GM21723 (cell line): ENCODE data around the gene SHROOM2.
A peak's percentile ranks its signal among the peaks of the same experiment; 100 is the strongest.

ENCODE experiments used
- ATAC-seq: cut with Tn5 transposase; IDR thresholded peaks from one replicate; pipeline ENCODE4 v1.9.1; 2021; ENCODE audit warnings: mild to moderate bottlenecking, moderate library complexity; ENCODE audit not compliant: unreplicated experiment

SHROOM2 gene

GRCh38 chrX:9937761-9938160, 151.5 kb downstream of the SHROOM2 start:
- ATAC-seq: no peak

GRCh38 chrX:9938516-9938915, 152.3 kb downstream of the SHROOM2 start:
- ATAC-seq: no peak

- ATAC-seq: no peak
Observed at GRCh38 chrX:9940421-9940820, 154.2 kb downstream of the SHROOM2 start.

- ATAC-seq: peak; percentile 95
Observed at GRCh38 chrX:9942086-9942485, 155.9 kb downstream of the SHROOM2 start.

GRCh38 chrX:9943420-9943819, 157.2 kb downstream of the SHROOM2 start:
- ATAC-seq: no peak

GRCh38 chrX:9947131-9947794, 161.0 kb downstream of the SHROOM2 start:
- no peak for ATAC-seq

GRCh38 chrX:9948406-9948805, 162.2 kb downstream of the SHROOM2 start:
- ATAC-seq: no peak

- ATAC-seq: no peak
Observed at GRCh38 chrX:9952300-9952699, 166.1 kb downstream of the SHROOM2 start.

GRCh38 chrX:9953396-9953795, 167.2 kb downstream of the SHROOM2 start:
- no peak for ATAC-seq

- no peak for ATAC-seq
Observed at GRCh38 chrX:9955506-9955905, 169.3 kb downstream of the SHROOM2 start.

- ATAC-seq: no peak
Observed at GRCh38 chrX:9957743-9958142, 171.5 kb downstream of the SHROOM2 start.

GRCh38 chrX:9958183-9958582, 172.0 kb downstream of the SHROOM2 start:
- ATAC-seq: no peak

- ATAC-seq: no peak
Observed at GRCh38 chrX:9961750-9962149, 175.5 kb downstream of the SHROOM2 start.

GRCh38 chrX:9966775-9967408, 180.7 kb downstream of the SHROOM2 start, which contains the start of gene CLDN34:
Gene CLDN34 (plus strand): TSS chrX:9967358. CDS start chrX:9967358, 0 bp downstream.
- ATAC-seq: no peak

GRCh38 chrX:9977635-9978034, 191.4 kb downstream of the SHROOM2 start:
- no peak for ATAC-seq

- no peak for ATAC-seq
Observed at GRCh38 chrX:9980401-9980800, 194.2 kb downstream of the SHROOM2 start.

GRCh38 chrX:9980927-9981326, 194.7 kb downstream of the SHROOM2 start:
- no peak for ATAC-seq

- ATAC-seq: no peak
Observed at GRCh38 chrX:9983441-9983840, 197.2 kb downstream of the SHROOM2 start.

GRCh38 chrX:9983846-9984245, 197.6 kb downstream of the SHROOM2 start:
- no peak for ATAC-seq

GRCh38 chrX:9988762-9989161, 202.5 kb downstream of the SHROOM2 start:
- ATAC-seq: no peak

GRCh38 chrX:9992061-9992460, 205.8 kb downstream of the SHROOM2 start:
- no peak for ATAC-seq

GRCh38 chrX:9992724-9993123, 206.5 kb downstream of the SHROOM2 start:
- no peak for ATAC-seq
